Lung (tissue), 12 donors: ENCODE measurements around the gene BASP1. TPM values are rescaled to one million over a fixed set of nuclear protein-coding genes. Genes with fewer than 3 reads are reported as not detected.
"Not testable (repeated sequence)": the region's sequence is repeated elsewhere in the genome, so short reads cannot be mapped to it uniquely, and the experiment has no call there.

Experiments used
- ATAC-seq: fragments of 200-7000 bp; cut with Tn5 transposase; one replicate; pipeline ENCODE4 v1.9.1; 2020; ENCODE audit warnings: moderate number of reproducible peaks; ENCODE audit not compliant: insufficient read depth, low FRiP score
- DNase-seq, 3 donors: peaks; one replicate each; pipeline ENCODE4 v3.0.0-alpha.2; 2013 to 2017
- H3K27ac ChIP-seq, 2 donors: one replicate each; pipeline ENCODE4 v1.5.1; 2013; ENCODE audit warnings: mild to moderate bottlenecking in 2 of 2, moderate library complexity in 2 of 2, control low read depth in 1 of 2, inconsistent platforms in 1 of 2, low read depth in 1 of 2, low read length in 1 of 2
- H3K27me3 ChIP-seq, 3 donors: one replicate each; pipeline ENCODE4 v1.5.1; 2013; ENCODE audit warnings: low read length in 2 of 3; ENCODE audit not compliant: control insufficient read depth in 3 of 3, insufficient read depth in 3 of 3
- H3K36me3 ChIP-seq, 4 donors: one replicate each; pipeline ENCODE4 v1.5.1; 2013; ENCODE audit warnings: low read length in 4 of 4, mild to moderate bottlenecking in 1 of 4, moderate library complexity in 1 of 4; ENCODE audit not compliant: control insufficient read depth in 4 of 4, insufficient read depth in 4 of 4
- H3K4me1 ChIP-seq, 5 donors: one replicate each; pipeline ENCODE4 v1.5.1; 2013; ENCODE audit warnings: low read length in 5 of 5, mild to moderate bottlenecking in 2 of 5, moderate library complexity in 1 of 5; ENCODE audit not compliant: control insufficient read depth in 5 of 5, insufficient read depth in 5 of 5
- H3K4me3 ChIP-seq: one replicate; pipeline ENCODE4 v1.5.1; 2013; ENCODE audit warnings: mild to moderate bottlenecking, control low read depth, moderate library complexity
- H3K9ac ChIP-seq, 2 donors: one replicate each; pipeline ENCODE4 v1.5.1; 2013; ENCODE audit warnings: low read length in 2 of 2, control low read depth in 1 of 2; ENCODE audit not compliant: insufficient read depth in 1 of 2
- H3K9me3 ChIP-seq, 4 donors: one replicate each; pipeline ENCODE4 v1.5.1; 2013; ENCODE audit warnings: low read length in 3 of 4, mild to moderate bottlenecking in 1 of 4, moderate library complexity in 1 of 4; ENCODE audit not compliant: control insufficient read depth in 4 of 4, insufficient read depth in 3 of 4
- CTCF ChIP-seq: IDR thresholded peaks from 2 replicates; pipeline ENCODE4 v1.5.1; 2012; ENCODE audit warnings: mild to moderate bottlenecking; ENCODE audit errors: control extremely low read depth, extremely low read depth
- WGBS, 2 donors: extraction: QIAGEN DNeasy Blood & Tissue Kit; methylation state at CpG; one replicate each; pipeline ENCODE4 v1.1.7; 2013; 5-methylcytosine and 5-hydroxymethylcytosine counted together
- polyA plus RNA-seq, 2 donors: library from polyadenylated mRNA; stranded (reverse); fragments of 200-250 nt; gene quantifications; one replicate each; pipeline ENCODE4 v1.2.1, GENCODE V29; 2013
- total RNA-seq, 2 donors: library from RNA; depleted of rRNA in 1 of 2; stranded (reverse); fragments of >200 nt in 1 of 2; gene quantifications; one replicate each; pipeline ENCODE4 v1.2.1, GENCODE V29; 2014 to 2021
- donor health status: control.
- donor health status: control.
- donor health status: Bipolar disorder and iron deficiency.
- donor health status: healthy.
- donor health status: DM: yes; HTN: yes; CAD: no.

Gene BASP1
- total and polyA plus RNA-seq, 4 donors = 12.7 to 118 (median 33.2) TPM

DNA sequence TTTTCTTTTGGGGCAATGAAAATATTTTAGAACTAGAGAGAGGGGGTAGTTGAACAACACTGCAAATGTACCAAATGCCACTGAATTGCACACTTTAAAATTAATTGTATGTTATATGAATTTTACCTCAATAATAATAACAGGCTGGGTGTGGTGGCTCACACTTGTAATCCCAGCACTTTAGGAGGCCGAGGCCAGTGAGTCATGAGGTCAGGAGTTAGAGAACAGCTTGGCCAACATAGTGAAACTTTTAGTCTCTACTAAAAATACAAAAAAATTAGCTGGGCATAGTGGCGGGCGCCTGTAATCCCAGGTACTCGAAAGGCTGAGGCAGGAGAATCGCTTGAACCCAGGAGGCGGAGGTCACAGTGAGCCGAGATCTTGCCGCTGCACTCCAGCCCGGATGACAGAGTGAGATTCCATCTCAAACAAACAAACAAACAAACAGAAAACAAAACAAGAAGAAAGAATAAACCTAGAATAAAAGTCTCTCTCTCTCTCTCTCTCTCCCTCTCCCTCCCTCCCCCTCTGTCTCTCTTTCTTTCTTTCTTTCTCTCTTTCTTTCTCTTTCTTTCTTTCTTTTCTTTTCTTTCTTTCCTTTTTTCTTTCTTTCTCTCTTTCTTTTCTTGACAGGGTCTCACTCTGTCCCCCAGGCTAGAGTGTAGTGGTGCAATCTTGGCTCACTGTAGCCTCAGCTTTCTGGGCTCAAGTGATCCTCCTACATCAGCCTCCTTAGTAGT is 91.1 kb downstream of the BASP1 start:
- DNase-seq (no peak), ATAC-seq (no peak)
- Histone ChIP-seq H3K36me3 (no peaks in the 10 kb centered on the region), H3K27me3 (no peaks in the 10 kb centered on the region), H3K4me3 (no peak overlapping the region), H3K27ac (no peak overlapping the region), H3K4me1 (peaks cover 0 to 6% (median 0%) of the 10 kb centered on the region in 5 donors), H3K9ac (no peak overlapping the region), H3K9me3 (no peaks in the 10 kb centered on the region)
- no peak for TF ChIP-seq CTCF
- 89 to 91% methylated on average over 9 of the region's 9 CpGs for WGBS, 2 donors

- peaks cover 0 to 6% (median 0%) of the 10 kb centered on the region in 5 donors for H3K4me1 ChIP-seq
- no peak overlapping the region for H3K9ac ChIP-seq
- no peaks in the 10 kb centered on the region for H3K27me3 ChIP-seq
- no peak overlapping the region for H3K27ac ChIP-seq
- H3K9me3 ChIP-seq = no peaks in the 10 kb centered on the region
- no peak for DNase-seq
- H3K36me3 ChIP-seq = no peaks in the 10 kb centered on the region
- 82 to 87% methylated on average over 3 of the region's 3 CpGs for whole genome bisulfite sequencing, 2 donors
- ATAC-seq = no peak
- H3K4me3 ChIP-seq = no peak overlapping the region
- no peak for TF ChIP-seq CTCF
These were observed 92.0 kb downstream of the BASP1 start for GRCh38 chr5:17309462-17309861.

- not testable (repeated sequence) for H3K9me3 ChIP-seq, H3K27me3 ChIP-seq, H3K9ac ChIP-seq, H3K36me3 ChIP-seq, H3K4me3 ChIP-seq, ATAC-seq, DNase-seq, H3K27ac ChIP-seq
- 91 to 93% methylated on average over 4 of the region's 4 CpGs for WGBS, 2 donors
- peaks cover 0 to 11% (median 0%) of the 10 kb centered on the region in 5 donors for H3K4me1 ChIP-seq
These were observed 93.1 kb downstream of the BASP1 start for GRCh38 chr5:17310502-17310901.

- not testable (repeated sequence) for H3K4me3 ChIP-seq, H3K9me3 ChIP-seq, H3K9ac ChIP-seq, H3K36me3 ChIP-seq, H3K27ac ChIP-seq, DNase-seq, H3K27me3 ChIP-seq, ATAC-seq
- H3K4me1 ChIP-seq = peaks cover 0 to 13% (median 0%) of the 10 kb centered on the region in 5 donors
- WGBS, 2 donors = 92 to 94% methylated on average over 12 to 27 of the region's 31 CpGs
These were observed 94.4 kb downstream of the BASP1 start for GRCh38 chr5:17311811-17312210.
